Mesendoderm (in vitro differentiated cells): ENCODE data around the gene LDHD.

Experiments used
- DNase-seq: peaks from one replicate; pipeline ENCODE4 v3.0.0; 2013
- H2AK5ac ChIP-seq: 2 replicates; pipeline ENCODE4 v1.6.1; 2013; ENCODE audit warnings: low read length, inconsistent platforms
- H2BK120ac ChIP-seq: 2 replicates; pipeline ENCODE4 v1.6.1; 2013; ENCODE audit warnings: low read depth, mild to moderate bottlenecking, low read length, moderate library complexity, mixed read lengths
- H2BK15ac ChIP-seq: replicated peaks from 2 replicates; pipeline ENCODE4 v1.6.1; 2013; ENCODE audit warnings: low read depth, mild to moderate bottlenecking, moderate library complexity
- H2BK5ac ChIP-seq: 2 replicates; pipeline ENCODE4 v1.6.1; 2013; ENCODE audit warnings: low read length, inconsistent platforms
- H3K18ac ChIP-seq: 2 replicates; pipeline ENCODE4 v1.6.1; 2013; ENCODE audit warnings: mild to moderate bottlenecking, low read length, mixed read lengths
- H3K23ac ChIP-seq: one replicate; pipeline ENCODE4 v1.6.1; 2013; ENCODE audit warnings: low read length
- H3K27ac ChIP-seq: 2 replicates; pipeline ENCODE4 v1.5.1; 2013; ENCODE audit warnings: low read depth, mild to moderate bottlenecking, inconsistent platforms, low read length, moderate library complexity
- H3K27me3 ChIP-seq: 2 replicates; pipeline ENCODE4 v1.6.1; 2013; ENCODE audit warnings: low read length, control low read depth, mild to moderate bottlenecking, inconsistent platforms; ENCODE audit not compliant: insufficient read depth, poor library complexity
- H3K36me3 ChIP-seq: 2 replicates; pipeline ENCODE4 v1.6.1; 2013; ENCODE audit warnings: low read length, inconsistent platforms; ENCODE audit not compliant: control insufficient read depth, insufficient read depth
- H3K4ac ChIP-seq: one replicate; pipeline ENCODE4 v1.6.1; 2013; ENCODE audit warnings: low read depth, mild to moderate bottlenecking, low read length, moderate library complexity
- H3K4me1 ChIP-seq: 2 replicates; pipeline ENCODE4 v1.6.1; 2013; ENCODE audit warnings: low read depth, low read length, inconsistent platforms; ENCODE audit not compliant: control insufficient read depth
- H3K4me2 ChIP-seq: 2 replicates; pipeline ENCODE4 v1.6.1; 2013; ENCODE audit warnings: low read length
- H3K4me3 ChIP-seq: 2 replicates; pipeline ENCODE4 v1.5.1; 2013; ENCODE audit warnings: mild to moderate bottlenecking, low read length
- H3K56ac ChIP-seq: one replicate; pipeline ENCODE4 v1.6.1; 2013; ENCODE audit warnings: low read length
- H3K79me1 ChIP-seq: 2 replicates; pipeline ENCODE4 v1.6.1; 2013; ENCODE audit warnings: low read length, inconsistent platforms
- H3K79me2 ChIP-seq: 2 replicates; pipeline ENCODE4 v1.6.1; 2013; ENCODE audit warnings: mild to moderate bottlenecking, low read length; ENCODE audit not compliant: control insufficient read depth, insufficient read depth
- H3K9ac ChIP-seq: 2 replicates; pipeline ENCODE4 v1.6.1; 2013; ENCODE audit warnings: low read length, inconsistent platforms
- H4K5ac ChIP-seq: one replicate; pipeline ENCODE4 v1.6.1; 2013; ENCODE audit warnings: low read length
- H4K8ac ChIP-seq: one replicate; pipeline ENCODE4 v1.6.1; 2013; ENCODE audit warnings: low read depth, mild to moderate bottlenecking, control low read depth, low read length, moderate library complexity
- WGBS: extraction: QIAGEN DNeasy Blood & Tissue Kit; methylation state at CpG from one replicate; pipeline ENCODE4 v1.1.7; 2013; ENCODE audit warnings: low lambda C conversion rate, missing lambda C conversion rate; ENCODE audit not compliant: insufficient coverage; ENCODE audit errors: extremely low coverage; 5-methylcytosine and 5-hydroxymethylcytosine counted together

Gene LDHD

DNA sequence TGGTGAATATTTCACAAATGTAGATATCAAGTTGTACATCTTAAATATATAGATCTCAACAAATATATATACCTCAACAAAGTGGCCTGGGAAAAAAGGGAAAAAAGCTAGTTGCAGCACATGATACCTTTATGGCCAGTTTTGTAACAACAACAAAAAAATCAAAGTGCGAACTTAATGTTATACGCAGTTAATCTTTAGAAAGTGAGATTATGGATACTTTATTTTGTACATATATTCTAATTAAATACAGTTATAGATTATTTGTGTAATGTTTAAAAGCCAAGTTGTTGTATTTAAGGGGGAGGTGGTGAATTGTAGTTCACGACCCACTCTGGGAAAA lies 31.4 kb upstream of the LDHD start:
- Histone ChIP-seq H3K27ac (no peak overlapping the region), H3K79me1 (peaks cover 9% of the 10 kb centered on the region)

DNA sequence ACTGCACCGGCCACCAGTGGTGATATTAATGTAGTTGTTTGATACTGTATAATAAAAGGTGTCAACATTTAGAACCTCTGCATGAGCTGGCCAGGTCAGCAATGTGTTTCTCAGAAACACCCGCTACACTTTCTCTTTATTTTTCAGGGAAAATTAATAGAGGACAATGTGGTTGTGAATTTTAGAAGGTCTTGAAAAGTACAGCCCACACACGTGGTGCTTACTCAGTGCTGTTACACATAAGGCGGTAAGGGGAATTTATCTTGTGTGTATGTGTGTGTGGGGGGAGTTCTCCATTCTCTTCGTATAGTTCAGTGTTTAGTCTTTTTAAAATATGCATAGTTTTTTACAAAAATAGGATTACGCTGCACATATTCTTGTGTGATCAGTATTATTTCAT lies 27.4 kb upstream of the LDHD start:
- Histone ChIP-seq H3K27me3 (no peaks in the 10 kb centered on the region), H4K8ac (no peak overlapping the region), H2BK15ac (no peak overlapping the region), H2BK120ac (no peak overlapping the region), H3K4me2 (no peak overlapping the region), H3K4me1 (no peaks in the 10 kb centered on the region), H3K27ac (no peak overlapping the region), H2AK5ac (no peak overlapping the region), H3K9ac (no peak overlapping the region), H3K79me1 (peaks cover under 1% of the 10 kb centered on the region), H3K4ac (no peak overlapping the region), H3K36me3 (no peaks in the 10 kb centered on the region), H3K56ac (no peak overlapping the region), H3K4me3 (no peak overlapping the region), H2BK5ac (no peak overlapping the region), H3K18ac (no peak overlapping the region), H3K79me2 (peaks cover under 1% of the 10 kb centered on the region), H4K5ac (no peak overlapping the region), H3K23ac (no peak overlapping the region)
- DNase-seq: no peak
- WGBS: no CpG with 5 or more reads among the region's 6 CpGs

More for the DNA sequence above, 31.4 kb upstream of the LDHD start:
- DNase-seq: no peak
- Histone ChIP-seq H3K9ac (no peak overlapping the region), H3K4me3 (no peak overlapping the region), H3K4me2 (no peak overlapping the region), H4K5ac (no peak overlapping the region), H3K23ac (no peak overlapping the region), H3K36me3 (no peaks in the 10 kb centered on the region), H3K56ac (no peak overlapping the region), H2BK15ac (no peak overlapping the region), H3K4ac (no peak overlapping the region), H2AK5ac (no peak overlapping the region), H3K79me2 (peaks cover 18% of the 10 kb centered on the region), H2BK120ac (no peak overlapping the region), H3K18ac (no peak overlapping the region), H2BK5ac (no peak overlapping the region), H3K4me1 (no peaks in the 10 kb centered on the region), H4K8ac (no peak overlapping the region), H3K27me3 (no peaks in the 10 kb centered on the region)
- WGBS: no CpG with 5 or more reads among the region's 3 CpGs

DNA sequence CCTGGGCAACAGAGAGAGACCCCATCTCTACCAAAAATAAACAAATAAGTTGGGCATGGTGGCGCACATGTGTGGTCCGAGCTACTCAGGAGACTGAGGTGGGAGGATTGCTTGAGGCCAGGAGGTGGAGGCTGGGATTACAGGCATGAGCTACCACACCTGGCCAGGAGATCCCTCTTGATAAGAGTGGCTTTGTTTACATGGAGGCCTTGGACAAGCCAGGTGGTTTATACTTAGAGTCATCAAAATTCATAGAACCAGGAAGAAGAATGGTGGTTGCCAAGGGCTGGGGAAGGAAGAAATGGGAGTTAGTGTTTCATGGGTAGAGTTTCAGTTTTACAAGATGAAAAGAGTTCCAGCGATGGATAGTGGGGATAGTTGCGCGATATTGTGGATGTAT lies 22.9 kb upstream of the LDHD start:
- Histone ChIP-seq H2AK5ac (no peak overlapping the region), H3K79me2 (no peaks in the 10 kb centered on the region), H2BK15ac (no peak overlapping the region), H3K9ac (no peak overlapping the region), H3K27me3 (no peaks in the 10 kb centered on the region), H3K4me1 (no peaks in the 10 kb centered on the region), H3K27ac (no peak overlapping the region), H3K4me3 (no peak overlapping the region), H3K79me1 (no peaks in the 10 kb centered on the region), H3K4ac (no peak overlapping the region), H3K4me2 (no peak overlapping the region), H2BK5ac (no peak overlapping the region), H3K18ac (no peak overlapping the region), H2BK120ac (no peak overlapping the region), H3K36me3 (no peaks in the 10 kb centered on the region), H4K8ac (no peak overlapping the region), H3K23ac (no peak overlapping the region), H4K5ac (no peak overlapping the region), H3K56ac (no peak overlapping the region)
- no peak for DNase-seq
- no CpG with 5 or more reads among the region's 5 CpGs for WGBS

DNA sequence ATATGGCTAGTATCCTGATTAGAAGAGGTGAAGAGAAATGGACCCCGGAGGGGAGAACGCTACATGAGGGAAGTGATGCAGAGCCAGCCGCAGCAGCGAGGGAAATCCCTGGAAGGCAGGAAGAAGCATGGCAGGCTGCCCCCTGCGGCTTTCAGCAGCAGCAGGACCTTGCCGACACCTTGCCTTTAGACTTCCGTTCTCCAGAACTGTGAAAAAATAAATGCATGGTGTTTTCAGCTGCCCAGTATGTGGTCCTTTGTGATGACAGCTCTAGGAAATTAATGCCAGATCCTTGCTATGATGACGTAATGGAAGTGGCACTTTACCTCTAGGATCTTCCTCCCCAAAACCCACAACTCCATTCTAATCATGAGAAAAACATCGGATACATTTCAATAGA lies 22.1 kb upstream of the LDHD start:
- no peak overlapping the region for H2AK5ac ChIP-seq
- no peaks in the 10 kb centered on the region for H3K4me1 ChIP-seq
- no CpG with 5 or more reads among the region's 9 CpGs for WGBS
- H4K5ac ChIP-seq: no peak overlapping the region
- no peak overlapping the region for H3K9ac ChIP-seq
- H2BK5ac ChIP-seq: no peak overlapping the region
- no peak overlapping the region for H3K27ac ChIP-seq
- no peaks in the 10 kb centered on the region for H3K36me3 ChIP-seq
- peak; percentile 73 for DNase-seq
- H3K79me1 ChIP-seq: no peaks in the 10 kb centered on the region
- no peaks in the 10 kb centered on the region for H3K79me2 ChIP-seq
- no peak overlapping the region for H4K8ac ChIP-seq
- H2BK15ac ChIP-seq: no peak overlapping the region
- H3K4me3 ChIP-seq: no peak overlapping the region
- H2BK120ac ChIP-seq: no peak overlapping the region
- H3K18ac ChIP-seq: no peak overlapping the region
- no peaks in the 10 kb centered on the region for H3K27me3 ChIP-seq
- no peak overlapping the region for H3K4me2 ChIP-seq
- H3K4ac ChIP-seq: no peak overlapping the region
- no peak overlapping the region for H3K23ac ChIP-seq
- no peak overlapping the region for H3K56ac ChIP-seq

DNA sequence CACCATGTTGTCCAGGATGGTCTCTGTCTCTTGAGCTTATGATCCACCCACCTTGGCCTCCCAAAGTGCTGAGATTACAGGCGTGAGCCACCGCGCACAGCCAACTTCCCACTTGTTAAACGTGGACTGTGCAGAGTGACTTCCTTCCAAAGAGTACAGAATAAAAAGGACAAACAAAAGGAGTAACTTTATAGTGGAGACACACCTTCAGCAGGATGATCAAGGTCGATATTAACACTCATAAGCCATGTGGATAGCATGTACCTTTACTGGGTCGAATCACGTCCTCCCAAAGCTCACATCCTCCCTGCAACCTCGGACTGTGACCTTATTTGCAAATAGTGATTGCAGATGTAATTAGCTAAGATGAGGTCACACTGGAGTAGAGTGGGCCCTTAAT lies 21.7 kb upstream of the LDHD start:
- DNase-seq: no peak
- Histone ChIP-seq H2BK120ac (no peak overlapping the region), H3K23ac (no peak overlapping the region), H3K36me3 (no peaks in the 10 kb centered on the region), H3K56ac (no peak overlapping the region), H2BK15ac (no peak overlapping the region), H3K4me1 (no peaks in the 10 kb centered on the region), H3K79me1 (no peaks in the 10 kb centered on the region), H4K8ac (no peak overlapping the region), H3K4me2 (no peak overlapping the region), H4K5ac (no peak overlapping the region), H3K4ac (no peak overlapping the region), H3K9ac (no peak overlapping the region), H3K4me3 (no peak overlapping the region), H2BK5ac (no peak overlapping the region), H2AK5ac (no peak overlapping the region), H3K79me2 (no peaks in the 10 kb centered on the region), H3K27ac (no peak overlapping the region), H3K27me3 (no peaks in the 10 kb centered on the region), H3K18ac (no peak overlapping the region)
- WGBS: no CpG with 5 or more reads among the region's 8 CpGs

DNA sequence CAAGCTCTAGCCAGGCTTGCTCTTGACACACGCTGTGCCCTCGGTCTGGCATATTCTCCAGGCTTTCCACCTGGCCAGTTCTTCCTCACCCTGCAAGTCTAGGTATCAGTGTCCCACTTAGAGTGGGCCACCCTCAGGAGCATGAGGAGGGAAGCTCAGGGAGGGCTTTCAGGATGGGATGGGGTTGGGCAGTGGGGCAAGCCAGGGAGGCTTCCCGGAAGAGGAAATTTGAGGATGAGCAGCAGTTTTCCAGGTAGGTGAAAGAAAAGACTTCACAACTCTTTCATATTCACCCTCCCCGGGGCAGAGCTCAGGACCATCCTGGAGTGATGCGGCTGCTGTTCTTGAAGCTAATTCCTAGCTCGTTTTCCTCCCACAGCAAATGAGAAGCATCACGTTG lies 14.5 kb upstream of the LDHD start:
- Histone ChIP-seq H3K23ac (no peak overlapping the region), H2AK5ac (no peak overlapping the region), H3K4me1 (peaks cover 2% of the 10 kb centered on the region), H3K4ac (no peak overlapping the region), H3K36me3 (no peaks in the 10 kb centered on the region), H3K9ac (no peak overlapping the region), H2BK15ac (no peak overlapping the region), H3K18ac (no peak overlapping the region), H4K8ac (no peak overlapping the region), H3K79me1 (no peaks in the 10 kb centered on the region), H3K79me2 (no peaks in the 10 kb centered on the region), H4K5ac (no peak overlapping the region), H3K4me2 (no peak overlapping the region), H3K27me3 (no peaks in the 10 kb centered on the region), H3K27ac (no peak overlapping the region), H3K4me3 (no peak overlapping the region), H3K56ac (no peak overlapping the region), H2BK5ac (no peak overlapping the region), H2BK120ac (no peak overlapping the region)
- DNase-seq: no peak
- no CpG with 5 or more reads among the region's 7 CpGs for WGBS
